ENCODE data around the gene LTO1. TPM values are rescaled to one million over a fixed set of nuclear protein-coding genes. Genes with fewer than 3 reads are reported as not detected.

Gene LTO1
- total RNA-seq, 1 experiment from 2014 or later = 27.5 TPM

DNA sequence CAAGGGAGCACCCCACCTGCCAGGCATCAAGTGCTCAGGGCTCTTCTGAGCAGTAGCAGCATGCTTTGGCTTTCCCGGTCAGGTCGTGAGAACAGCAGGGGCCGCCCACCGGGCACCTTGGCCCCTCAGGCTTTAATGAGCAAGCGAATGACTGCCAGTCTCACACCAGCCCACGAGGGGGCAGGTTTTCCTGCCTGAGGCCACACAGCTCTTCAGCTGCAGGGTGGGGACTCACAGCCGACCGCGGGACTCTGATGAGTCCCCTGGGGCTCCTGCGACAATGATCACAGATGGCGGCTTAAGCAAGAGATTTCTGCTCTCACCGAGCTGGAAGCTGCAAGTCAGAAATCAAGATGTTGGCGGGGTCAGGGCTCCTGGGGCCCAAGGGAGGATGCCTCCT, 43.0 kb upstream of the LTO1 start (continued):
- no peak for TF ChIP-seq ZNF671 (CRISPR knock-in tag; IDR thresholded peaks at IDR 0.05)
- no peak for TF ChIP-seq ATF1 (CRISPR knock-in tag; IDR thresholded peaks at IDR 0.05)
- TF ChIP-seq, protein P1, sequence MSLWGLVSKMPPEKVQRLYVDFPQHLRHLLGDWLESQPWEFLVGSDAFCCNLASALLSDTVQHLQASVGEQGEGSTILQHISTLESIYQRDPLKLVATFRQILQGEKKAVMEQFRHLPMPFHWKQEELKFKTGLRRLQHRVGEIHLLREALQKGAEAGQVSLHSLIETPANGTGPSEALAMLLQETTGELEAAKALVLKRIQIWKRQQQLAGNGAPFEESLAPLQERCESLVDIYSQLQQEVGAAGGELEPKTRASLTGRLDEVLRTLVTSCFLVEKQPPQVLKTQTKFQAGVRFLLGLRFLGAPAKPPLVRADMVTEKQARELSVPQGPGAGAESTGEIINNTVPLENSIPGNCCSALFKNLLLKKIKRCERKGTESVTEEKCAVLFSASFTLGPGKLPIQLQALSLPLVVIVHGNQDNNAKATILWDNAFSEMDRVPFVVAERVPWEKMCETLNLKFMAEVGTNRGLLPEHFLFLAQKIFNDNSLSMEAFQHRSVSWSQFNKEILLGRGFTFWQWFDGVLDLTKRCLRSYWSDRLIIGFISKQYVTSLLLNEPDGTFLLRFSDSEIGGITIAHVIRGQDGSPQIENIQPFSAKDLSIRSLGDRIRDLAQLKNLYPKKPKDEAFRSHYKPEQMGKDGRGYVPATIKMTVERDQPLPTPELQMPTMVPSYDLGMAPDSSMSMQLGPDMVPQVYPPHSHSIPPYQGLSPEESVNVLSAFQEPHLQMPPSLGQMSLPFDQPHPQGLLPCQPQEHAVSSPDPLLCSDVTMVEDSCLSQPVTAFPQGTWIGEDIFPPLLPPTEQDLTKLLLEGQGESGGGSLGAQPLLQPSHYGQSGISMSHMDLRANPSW (CRISPR knock-in tag; conservative IDR thresholded peaks at IDR 0.05; ENCODE audit: low read depth) = no peak
- TF ChIP-seq ZNF263 (CRISPR knock-in tag; IDR thresholded peaks at IDR 0.05; ENCODE audit: low read depth) = no peak
- TF ChIP-seq SMAD4 (CRISPR knock-in tag; IDR thresholded peaks at IDR 0.05) = no peak
- TF ChIP-seq, protein P2, sequence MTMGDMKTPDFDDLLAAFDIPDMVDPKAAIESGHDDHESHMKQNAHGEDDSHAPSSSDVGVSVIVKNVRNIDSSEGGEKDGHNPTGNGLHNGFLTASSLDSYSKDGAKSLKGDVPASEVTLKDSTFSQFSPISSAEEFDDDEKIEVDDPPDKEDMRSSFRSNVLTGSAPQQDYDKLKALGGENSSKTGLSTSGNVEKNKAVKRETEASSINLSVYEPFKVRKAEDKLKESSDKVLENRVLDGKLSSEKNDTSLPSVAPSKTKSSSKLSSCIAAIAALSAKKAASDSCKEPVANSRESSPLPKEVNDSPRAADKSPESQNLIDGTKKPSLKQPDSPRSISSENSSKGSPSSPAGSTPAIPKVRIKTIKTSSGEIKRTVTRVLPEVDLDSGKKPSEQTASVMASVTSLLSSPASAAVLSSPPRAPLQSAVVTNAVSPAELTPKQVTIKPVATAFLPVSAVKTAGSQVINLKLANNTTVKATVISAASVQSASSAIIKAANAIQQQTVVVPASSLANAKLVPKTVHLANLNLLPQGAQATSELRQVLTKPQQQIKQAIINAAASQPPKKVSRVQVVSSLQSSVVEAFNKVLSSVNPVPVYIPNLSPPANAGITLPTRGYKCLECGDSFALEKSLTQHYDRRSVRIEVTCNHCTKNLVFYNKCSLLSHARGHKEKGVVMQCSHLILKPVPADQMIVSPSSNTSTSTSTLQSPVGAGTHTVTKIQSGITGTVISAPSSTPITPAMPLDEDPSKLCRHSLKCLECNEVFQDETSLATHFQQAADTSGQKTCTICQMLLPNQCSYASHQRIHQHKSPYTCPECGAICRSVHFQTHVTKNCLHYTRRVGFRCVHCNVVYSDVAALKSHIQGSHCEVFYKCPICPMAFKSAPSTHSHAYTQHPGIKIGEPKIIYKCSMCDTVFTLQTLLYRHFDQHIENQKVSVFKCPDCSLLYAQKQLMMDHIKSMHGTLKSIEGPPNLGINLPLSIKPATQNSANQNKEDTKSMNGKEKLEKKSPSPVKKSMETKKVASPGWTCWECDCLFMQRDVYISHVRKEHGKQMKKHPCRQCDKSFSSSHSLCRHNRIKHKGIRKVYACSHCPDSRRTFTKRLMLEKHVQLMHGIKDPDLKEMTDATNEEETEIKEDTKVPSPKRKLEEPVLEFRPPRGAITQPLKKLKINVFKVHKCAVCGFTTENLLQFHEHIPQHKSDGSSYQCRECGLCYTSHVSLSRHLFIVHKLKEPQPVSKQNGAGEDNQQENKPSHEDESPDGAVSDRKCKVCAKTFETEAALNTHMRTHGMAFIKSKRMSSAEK (CRISPR knock-in tag; IDR thresholded peaks at IDR 0.05; ENCODE audit: borderline replicate concordance) = no peak
- no peak for TF ChIP-seq PRRX2 (CRISPR knock-in tag; IDR thresholded peaks at IDR 0.05)
- TF ChIP-seq TP53 (CRISPR knock-in tag; IDR thresholded peaks at IDR 0.05) = no peak
- TF ChIP-seq, protein P3, sequence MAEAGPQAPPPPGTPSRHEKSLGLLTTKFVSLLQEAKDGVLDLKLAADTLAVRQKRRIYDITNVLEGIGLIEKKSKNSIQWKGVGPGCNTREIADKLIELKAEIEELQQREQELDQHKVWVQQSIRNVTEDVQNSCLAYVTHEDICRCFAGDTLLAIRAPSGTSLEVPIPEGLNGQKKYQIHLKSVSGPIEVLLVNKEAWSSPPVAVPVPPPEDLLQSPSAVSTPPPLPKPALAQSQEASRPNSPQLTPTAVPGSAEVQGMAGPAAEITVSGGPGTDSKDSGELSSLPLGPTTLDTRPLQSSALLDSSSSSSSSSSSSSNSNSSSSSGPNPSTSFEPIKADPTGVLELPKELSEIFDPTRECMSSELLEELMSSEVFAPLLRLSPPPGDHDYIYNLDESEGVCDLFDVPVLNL (CRISPR knock-in tag; IDR thresholded peaks at IDR 0.05; ENCODE audit: borderline replicate concordance, low read depth) = no peak
- no peak for TF ChIP-seq TEAD1 (CRISPR knock-in tag; IDR thresholded peaks at IDR 0.05)
- no peak for TF ChIP-seq GRHL2 (CRISPR knock-in tag; IDR thresholded peaks at IDR 0.05; ENCODE audit: insufficient replicate concordance, severe bottlenecking)
- TF ChIP-seq, protein P4, sequence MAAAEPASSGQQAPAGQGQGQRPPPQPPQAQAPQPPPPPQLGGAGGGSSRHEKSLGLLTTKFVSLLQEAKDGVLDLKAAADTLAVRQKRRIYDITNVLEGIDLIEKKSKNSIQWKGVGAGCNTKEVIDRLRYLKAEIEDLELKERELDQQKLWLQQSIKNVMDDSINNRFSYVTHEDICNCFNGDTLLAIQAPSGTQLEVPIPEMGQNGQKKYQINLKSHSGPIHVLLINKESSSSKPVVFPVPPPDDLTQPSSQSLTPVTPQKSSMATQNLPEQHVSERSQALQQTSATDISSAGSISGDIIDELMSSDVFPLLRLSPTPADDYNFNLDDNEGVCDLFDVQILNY (CRISPR knock-in tag; IDR thresholded peaks at IDR 0.05) = no peak
- TF ChIP-seq, protein P5, sequence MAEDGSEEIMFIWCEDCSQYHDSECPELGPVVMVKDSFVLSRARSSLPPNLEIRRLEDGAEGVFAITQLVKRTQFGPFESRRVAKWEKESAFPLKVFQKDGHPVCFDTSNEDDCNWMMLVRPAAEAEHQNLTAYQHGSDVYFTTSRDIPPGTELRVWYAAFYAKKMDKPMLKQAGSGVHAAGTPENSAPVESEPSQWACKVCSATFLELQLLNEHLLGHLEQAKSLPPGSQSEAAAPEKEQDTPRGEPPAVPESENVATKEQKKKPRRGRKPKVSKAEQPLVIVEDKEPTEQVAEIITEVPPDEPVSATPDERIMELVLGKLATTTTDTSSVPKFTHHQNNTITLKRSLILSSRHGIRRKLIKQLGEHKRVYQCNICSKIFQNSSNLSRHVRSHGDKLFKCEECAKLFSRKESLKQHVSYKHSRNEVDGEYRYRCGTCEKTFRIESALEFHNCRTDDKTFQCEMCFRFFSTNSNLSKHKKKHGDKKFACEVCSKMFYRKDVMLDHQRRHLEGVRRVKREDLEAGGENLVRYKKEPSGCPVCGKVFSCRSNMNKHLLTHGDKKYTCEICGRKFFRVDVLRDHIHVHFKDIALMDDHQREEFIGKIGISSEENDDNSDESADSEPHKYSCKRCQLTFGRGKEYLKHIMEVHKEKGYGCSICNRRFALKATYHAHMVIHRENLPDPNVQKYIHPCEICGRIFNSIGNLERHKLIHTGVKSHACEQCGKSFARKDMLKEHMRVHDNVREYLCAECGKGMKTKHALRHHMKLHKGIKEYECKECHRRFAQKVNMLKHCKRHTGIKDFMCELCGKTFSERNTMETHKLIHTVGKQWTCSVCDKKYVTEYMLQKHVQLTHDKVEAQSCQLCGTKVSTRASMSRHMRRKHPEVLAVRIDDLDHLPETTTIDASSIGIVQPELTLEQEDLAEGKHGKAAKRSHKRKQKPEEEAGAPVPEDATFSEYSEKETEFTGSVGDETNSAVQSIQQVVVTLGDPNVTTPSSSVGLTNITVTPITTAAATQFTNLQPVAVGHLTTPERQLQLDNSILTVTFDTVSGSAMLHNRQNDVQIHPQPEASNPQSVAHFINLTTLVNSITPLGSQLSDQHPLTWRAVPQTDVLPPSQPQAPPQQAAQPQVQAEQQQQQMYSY (CRISPR knock-in tag; IDR thresholded peaks at IDR 0.05) = no peak
- TF ChIP-seq, protein P6, sequence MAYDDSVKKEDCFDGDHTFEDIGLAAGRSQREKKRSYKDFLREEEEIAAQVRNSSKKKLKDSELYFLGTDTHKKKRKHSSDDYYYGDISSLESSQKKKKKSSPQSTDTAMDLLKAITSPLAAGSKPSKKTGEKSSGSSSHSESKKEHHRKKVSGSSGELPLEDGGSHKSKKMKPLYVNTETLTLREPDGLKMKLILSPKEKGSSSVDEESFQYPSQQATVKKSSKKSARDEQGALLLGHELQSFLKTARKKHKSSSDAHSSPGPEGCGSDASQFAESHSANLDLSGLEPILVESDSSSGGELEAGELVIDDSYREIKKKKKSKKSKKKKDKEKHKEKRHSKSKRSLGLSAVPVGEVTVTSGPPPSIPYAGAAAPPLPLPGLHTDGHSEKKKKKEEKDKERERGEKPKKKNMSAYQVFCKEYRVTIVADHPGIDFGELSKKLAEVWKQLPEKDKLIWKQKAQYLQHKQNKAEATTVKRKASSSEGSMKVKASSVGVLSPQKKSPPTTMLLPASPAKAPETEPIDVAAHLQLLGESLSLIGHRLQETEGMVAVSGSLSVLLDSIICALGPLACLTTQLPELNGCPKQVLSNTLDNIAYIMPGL (CRISPR knock-in tag; IDR thresholded peaks at IDR 0.05) = no peak
- TF ChIP-seq, protein P7, sequence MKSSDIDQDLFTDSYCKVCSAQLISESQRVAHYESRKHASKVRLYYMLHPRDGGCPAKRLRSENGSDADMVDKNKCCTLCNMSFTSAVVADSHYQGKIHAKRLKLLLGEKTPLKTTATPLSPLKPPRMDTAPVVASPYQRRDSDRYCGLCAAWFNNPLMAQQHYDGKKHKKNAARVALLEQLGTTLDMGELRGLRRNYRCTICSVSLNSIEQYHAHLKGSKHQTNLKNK (CRISPR knock-in tag; IDR thresholded peaks at IDR 0.05) = no peak
- TF ChIP-seq OVOL2 (CRISPR knock-in tag; IDR thresholded peaks at IDR 0.05; ENCODE audit: borderline replicate concordance) = no peak
- no peak for TF ChIP-seq NFYB (CRISPR knock-in tag; conservative IDR thresholded peaks at IDR 0.05; ENCODE audit: low read depth)
- no peak for TF ChIP-seq MYBL2 (CRISPR knock-in tag; IDR thresholded peaks at IDR 0.05)
- TF ChIP-seq ZNF423 (CRISPR knock-in tag; IDR thresholded peaks at IDR 0.05) = 0 out of 2 replicates have a peak, but pooled peaks have one; percentile 11
- no peak for TF ChIP-seq ZNF219 (CRISPR knock-in tag; IDR thresholded peaks at IDR 0.05; ENCODE audit: borderline replicate concordance)
- no peak for TF ChIP-seq ZNF232 (CRISPR knock-in tag; IDR thresholded peaks at IDR 0.05)
- TF ChIP-seq FOXP1 (CRISPR knock-in tag; IDR thresholded peaks at IDR 0.05; ENCODE audit: borderline replicate concordance) = no peak
- TF ChIP-seq ZNF317 (CRISPR knock-in tag; IDR thresholded peaks at IDR 0.05; ENCODE audit: borderline replicate concordance, low read depth) = peak; percentile 75
- TF ChIP-seq NFATC4 (CRISPR knock-in tag; IDR thresholded peaks at IDR 0.05) = no peak
